Panc1 (cell line): ENCODE results near the gene ITPRIPL2. TPM values are rescaled to one million over a fixed set of nuclear protein-coding genes. Genes with fewer than 3 reads are reported as not detected.

Experiments
- ATAC-seq: fragments of 200-7000 bp; cut with Tn5 transposase; 2 replicates; pipeline ENCODE4 v1.9.1; 2020; ENCODE audit warnings: mild to moderate bottlenecking, moderate library complexity
- BruUV-seq: library from RNA; stranded (reverse); fragments of 400-500 nt; replicated peaks from 2 replicates; lab custom pipeline; 2021; lab: Mats Ljungman, UMichigan
- CTCF ChIA-PET: fragments of 300-600 bp; sonication (Branson Sonifier 250); formaldehyde crosslinking; loops from one replicate; lab custom pipeline; 2022; ENCODE audit warnings: antibody characterized with exemption; lab: Charles Lee
- POLR2A ChIA-PET: fragments of 300-600 bp; sonication (Branson Sonifier 250); formaldehyde crosslinking; loops from one replicate; lab custom pipeline; 2022; ENCODE audit warnings: antibody characterized with exemption; lab: Charles Lee
- DNase-seq: peaks from one replicate; pipeline ENCODE4 v3.0.0-alpha.2; 2010; ENCODE audit warnings: low read depth, low spot score
- H3K27ac ChIP-seq: 2 replicates; pipeline ENCODE4 v1.5.1; 2011; ENCODE audit warnings: mild to moderate bottlenecking, low read length, inconsistent platforms
- H3K27me3 ChIP-seq: fragments of 200-500 bp; sonication (Bioruptor generic); 2 replicates; pipeline ENCODE4 v1.6.0; 2014; ENCODE audit warnings: low read length, inconsistent platforms; ENCODE audit not compliant: control insufficient read depth, insufficient read depth
- H3K36me3 ChIP-seq: fragments of 200-500 bp; sonication (Bioruptor generic); 2 replicates; pipeline ENCODE4 v1.5.1; 2014; ENCODE audit warnings: inconsistent platforms, mild to moderate bottlenecking, low read length, moderate library complexity; ENCODE audit not compliant: control insufficient read depth, insufficient read depth
- H3K4me1 ChIP-seq: 2 replicates; pipeline ENCODE4 v1.5.1; 2011; ENCODE audit warnings: inconsistent platforms, mild to moderate bottlenecking, low read length, moderate library complexity; ENCODE audit not compliant: control insufficient read depth, insufficient read depth
- H3K4me3 ChIP-seq, 2 experiments: 2 replicates each; pipeline ENCODE4 v1.5.1; 2011 to 2012; ENCODE audit warnings: low read depth in 2 of 2, low read length in 2 of 2, mild to moderate bottlenecking in 2 of 2, inconsistent platforms in 1 of 2, moderate library complexity in 1 of 2
- H3K9me3 ChIP-seq: fragments of 200-500 bp; sonication (Bioruptor generic); 2 replicates; pipeline ENCODE4 v1.5.1; 2014; ENCODE audit warnings: low read depth, mild to moderate bottlenecking, inconsistent platforms, low read length, moderate library complexity; ENCODE audit not compliant: control insufficient read depth, insufficient read depth
- CTCF ChIP-seq: fragments of 450-650 bp; IDR thresholded peaks from 2 replicates; pipeline ENCODE4 v1.5.1; 2017; ENCODE audit warnings: mild to moderate bottlenecking
- POLR2AphosphoS5 ChIP-seq: IDR thresholded peaks from 2 replicates; pipeline ENCODE4 v1.6.1; 2012; ENCODE audit warnings: mild to moderate bottlenecking, low read depth, low read length, moderate library complexity
- SIN3A ChIP-seq: IDR thresholded peaks from 2 replicates; pipeline ENCODE4 v1.6.1; 2012; ENCODE audit warnings: low read depth, mild to moderate bottlenecking, low read length, moderate library complexity, borderline replicate concordance; ENCODE audit not compliant: insufficient read depth
- TCF7L2 ChIP-seq: IDR thresholded peaks from 2 replicates; pipeline ENCODE4 v1.6.1; 2011; ENCODE audit warnings: mild to moderate bottlenecking, low read depth, low read length, inconsistent platforms
- in situ Hi-C: cut with HindIII; loops from 2 replicates; pipeline ENCODE4 v1.10.0; 2016; ENCODE audit warnings: low sequenced_read_pairs, low pct_unique_long_range_greater_than_20kb
- intact Hi-C: fragments of 100-400 bp; cut with micrococcal nuclease; formaldehyde crosslinking; loops from one replicate; pipeline ENCODE4 v1.10.0; 2022; ENCODE audit not compliant: unreplicated experiment
- total RNA-seq: library from RNA; stranded (reverse); gene quantifications from one replicate; pipeline ENCODE4 v1.2.1, GENCODE V29; 2021; ENCODE audit not compliant: unreplicated experiment
- TF ChIP-seq, protein P1 (sequence below), 2 experiments: IDR thresholded peaks; 2 replicates each; pipeline ENCODE4 v1.6.1; 2011 to 2012; ENCODE audit warnings: low read depth in 2 of 2, control low read depth in 1 of 2, low read length in 1 of 2, mild to moderate bottlenecking in 1 of 2, moderate library complexity in 1 of 2; ENCODE audit not compliant: insufficient read depth in 1 of 2

The ITPRIPL2 gene
- total RNA-seq, 1 experiment from 2014 or later: 83.2 TPM

DNA sequence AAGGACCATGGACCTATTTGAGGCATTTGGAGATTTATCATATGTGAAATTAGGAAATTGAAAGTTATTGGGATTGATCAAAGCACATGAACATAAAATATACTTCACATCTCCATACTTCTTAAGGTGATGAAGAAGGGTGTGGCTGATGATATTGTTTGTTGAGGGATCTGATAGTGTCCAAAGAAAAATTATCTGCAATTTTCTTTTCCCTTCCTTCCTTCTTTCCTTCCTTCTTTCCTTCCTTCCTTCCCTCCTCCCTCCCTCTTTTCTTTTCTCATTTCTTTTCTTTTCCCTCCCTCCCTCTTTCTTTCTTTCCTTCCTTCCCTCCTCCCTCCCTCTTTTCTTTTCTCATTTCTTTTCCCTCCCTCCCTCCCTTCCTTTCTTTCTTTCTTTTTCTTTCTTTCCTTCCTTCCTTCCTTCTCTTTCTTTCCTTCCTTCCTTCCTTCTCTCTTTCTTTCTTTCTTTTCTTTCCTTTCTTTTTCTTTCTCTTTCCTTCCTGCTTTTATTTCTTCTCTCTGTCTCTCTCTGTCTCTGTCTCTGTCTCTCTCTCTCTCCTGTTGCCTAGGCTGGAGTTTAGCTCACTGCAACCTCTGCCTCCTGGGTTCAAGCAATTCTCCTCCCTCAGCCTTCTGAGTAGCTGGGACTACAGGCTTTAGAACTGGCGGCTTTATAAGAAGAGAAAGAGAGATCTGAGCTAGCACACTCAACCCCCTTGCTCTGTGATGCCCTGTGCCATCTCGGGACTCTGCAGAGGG, 20.9 kb upstream of the ITPRIPL2 start:
- TF ChIP-seq CTCF (no peak), TCF7L2 (no peak), POLR2AphosphoS5 (no peak), SIN3A (no peak)
- H3K4me1 ChIP-seq: peaks cover 26% of the 10 kb centered on the region
- DNase-seq (no peak), ATAC-seq (no peak)
- no TSS peak for BruUV-seq
- H3K4me3 ChIP-seq: no peak overlapping the region
- no peaks in the 10 kb centered on the region for H3K36me3 ChIP-seq
- ChIA-PET CTCF (interaction anchor here (0.6 kb wide), 1 partner anchor 110 kb away, joined by 3 read pairs; no protein-coding TSS in a partner anchor), POLR2A (no interaction called here)
- peak overlapping the region; percentile 57; the same call in 1 of the 2 replicates for H3K27ac ChIP-seq
- intact Hi-C loops (no loop called here), in situ Hi-C loops (no loop called here)
- H3K9me3 ChIP-seq: peaks cover 1% of the 10 kb centered on the region; the same call in 1 of the 2 replicates
- no peaks in the 10 kb centered on the region for H3K27me3 ChIP-seq

- Histone ChIP-seq H3K9me3 (peaks cover 7% of the 10 kb centered on the region; the same call in 1 of the 2 replicates), H3K4me1 (peaks cover 26% of the 10 kb centered on the region), H3K4me3 (no peak overlapping the region), H3K27me3 (no peaks in the 10 kb centered on the region), H3K27ac (peak overlapping the region; percentile 93; the same call in 1 of the 2 replicates), H3K36me3 (no peaks in the 10 kb centered on the region)
- ChIA-PET CTCF (interaction anchor here (0.5 to 2.1 kb wide), 16 partner anchors 11 to 434 kb away, joined by 3 to 13 read pairs (median 4); partner anchors contain the start of gene ITPRIPL2), POLR2A (interaction anchor here (0.6 to 1.7 kb wide), 4 partner anchors 9 to 317 kb away, joined by 3 to 11 read pairs (median 4); no protein-coding TSS in a partner anchor)
- no peak for DNase-seq
- ATAC-seq: no peak
- no peak for TF ChIP-seq SIN3A
- TF ChIP-seq CTCF: no peak
- TF ChIP-seq, protein P1, sequence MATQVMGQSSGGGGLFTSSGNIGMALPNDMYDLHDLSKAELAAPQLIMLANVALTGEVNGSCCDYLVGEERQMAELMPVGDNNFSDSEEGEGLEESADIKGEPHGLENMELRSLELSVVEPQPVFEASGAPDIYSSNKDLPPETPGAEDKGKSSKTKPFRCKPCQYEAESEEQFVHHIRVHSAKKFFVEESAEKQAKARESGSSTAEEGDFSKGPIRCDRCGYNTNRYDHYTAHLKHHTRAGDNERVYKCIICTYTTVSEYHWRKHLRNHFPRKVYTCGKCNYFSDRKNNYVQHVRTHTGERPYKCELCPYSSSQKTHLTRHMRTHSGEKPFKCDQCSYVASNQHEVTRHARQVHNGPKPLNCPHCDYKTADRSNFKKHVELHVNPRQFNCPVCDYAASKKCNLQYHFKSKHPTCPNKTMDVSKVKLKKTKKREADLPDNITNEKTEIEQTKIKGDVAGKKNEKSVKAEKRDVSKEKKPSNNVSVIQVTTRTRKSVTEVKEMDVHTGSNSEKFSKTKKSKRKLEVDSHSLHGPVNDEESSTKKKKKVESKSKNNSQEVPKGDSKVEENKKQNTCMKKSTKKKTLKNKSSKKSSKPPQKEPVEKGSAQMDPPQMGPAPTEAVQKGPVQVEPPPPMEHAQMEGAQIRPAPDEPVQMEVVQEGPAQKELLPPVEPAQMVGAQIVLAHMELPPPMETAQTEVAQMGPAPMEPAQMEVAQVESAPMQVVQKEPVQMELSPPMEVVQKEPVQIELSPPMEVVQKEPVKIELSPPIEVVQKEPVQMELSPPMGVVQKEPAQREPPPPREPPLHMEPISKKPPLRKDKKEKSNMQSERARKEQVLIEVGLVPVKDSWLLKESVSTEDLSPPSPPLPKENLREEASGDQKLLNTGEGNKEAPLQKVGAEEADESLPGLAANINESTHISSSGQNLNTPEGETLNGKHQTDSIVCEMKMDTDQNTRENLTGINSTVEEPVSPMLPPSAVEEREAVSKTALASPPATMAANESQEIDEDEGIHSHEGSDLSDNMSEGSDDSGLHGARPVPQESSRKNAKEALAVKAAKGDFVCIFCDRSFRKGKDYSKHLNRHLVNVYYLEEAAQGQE (IDR thresholded peaks at IDR 0.05; ENCODE audit: insufficient read depth in 1 of 2, low read depth in 2 of 2, low read length in 1 of 2): no peak
- no peak for TF ChIP-seq TCF7L2
- in situ Hi-C loops (no loop called here), intact Hi-C loops (no loop called here)
- BruUV-seq: no TSS peak
Measured at GRCh38 chr16:19093631-19094541, 19.9 kb upstream of the ITPRIPL2 start.
